WERI-Rb-1 (cell line): ENCODE results near the gene PPP2R2B.

Source experiments
- DNase-seq: peaks from one replicate; pipeline ENCODE4 v3.0.0-alpha.2; 2020
- H3K27ac ChIP-seq: fragments of 250-450 bp; sonication (Bioruptor Pico); 2 replicates; pipeline ENCODE4 v1.5.1; 2020; ENCODE audit warnings: mild to moderate bottlenecking, moderate library complexity
- H3K27me3 ChIP-seq: fragments of 250-450 bp; sonication (Bioruptor Pico); 2 replicates; pipeline ENCODE4 v1.5.1; 2021; ENCODE audit warnings: mild to moderate bottlenecking, low read depth, moderate library complexity; ENCODE audit not compliant: insufficient read depth, severe bottlenecking
- H3K36me3 ChIP-seq: fragments of 250-450 bp; sonication (Bioruptor Pico); 2 replicates; pipeline ENCODE4 v1.5.1; 2020; ENCODE audit warnings: mild to moderate bottlenecking, moderate library complexity
- H3K4me3 ChIP-seq: 2 replicates; pipeline ENCODE4 v1.5.1; 2011; ENCODE audit warnings: low read depth, mild to moderate bottlenecking, control low read depth, low read length
- H3K9me3 ChIP-seq: fragments of 250-450 bp; sonication (Bioruptor Pico); 2 replicates; pipeline ENCODE4 v1.5.1; 2021; ENCODE audit warnings: mild to moderate bottlenecking, moderate library complexity; ENCODE audit not compliant: severe bottlenecking
- CTCF ChIP-seq: IDR thresholded peaks from 2 replicates; pipeline ENCODE4 v1.5.1; 2011; ENCODE audit warnings: low read depth, mild to moderate bottlenecking, control low read depth, inconsistent platforms, low read length

Gene PPP2R2B

GRCh38 chr5:146878476-146879172, at the start of gene PPP2R2B:
Gene PPP2R2B (minus strand): TSS chr5:146878757.
- Histone ChIP-seq H3K27me3 (peaks cover 27% of the 10 kb centered on the region), H3K9me3 (no peaks in the 10 kb centered on the region), H3K36me3 (no peaks in the 10 kb centered on the region), H3K27ac (no peak within 1 kb of the TSS), H3K4me3 (peak within 1 kb of the TSS; percentile 51)
- DNase-seq = peak; percentile 46
- no peak for TF ChIP-seq CTCF

GRCh38 chr5:146924132-146924531, 45.6 kb upstream of the PPP2R2B start:
- H3K27me3 ChIP-seq = no peaks in the 10 kb centered on the region
- H3K36me3 ChIP-seq = no peaks in the 10 kb centered on the region
- H3K27ac ChIP-seq = no peak overlapping the region
- H3K4me3 ChIP-seq = no peak overlapping the region
- no peaks in the 10 kb centered on the region for H3K9me3 ChIP-seq
- no peak for DNase-seq
- no peak for TF ChIP-seq CTCF

- no peak for DNase-seq
- no peaks in the 10 kb centered on the region for H3K27me3 ChIP-seq
- no peak overlapping the region for H3K4me3 ChIP-seq
- no peak overlapping the region for H3K27ac ChIP-seq
- no peak for TF ChIP-seq CTCF
- no peaks in the 10 kb centered on the region for H3K36me3 ChIP-seq
- H3K9me3 ChIP-seq = no peaks in the 10 kb centered on the region
These were observed 42.7 kb upstream of the PPP2R2B start for GRCh38 chr5:146921225-146921624.

GRCh38 chr5:146920351-146920881, 41.9 kb upstream of the PPP2R2B start:
- no peak for TF ChIP-seq CTCF

GRCh38 chr5:146919304-146919703, 40.7 kb upstream of the PPP2R2B start:
- Histone ChIP-seq H3K27ac (no peak overlapping the region), H3K9me3 (no peaks in the 10 kb centered on the region), H3K27me3 (no peaks in the 10 kb centered on the region), H3K4me3 (no peak overlapping the region), H3K36me3 (no peaks in the 10 kb centered on the region)
- no peak for DNase-seq
- TF ChIP-seq CTCF = no peak

More at GRCh38 chr5:146920351-146920881, 41.9 kb upstream of the PPP2R2B start:
- no peak for DNase-seq
- no peak overlapping the region for H3K4me3 ChIP-seq
- H3K9me3 ChIP-seq = no peaks in the 10 kb centered on the region
- no peaks in the 10 kb centered on the region for H3K36me3 ChIP-seq
- H3K27ac ChIP-seq = no peak overlapping the region
- H3K27me3 ChIP-seq = no peaks in the 10 kb centered on the region
